Measurements from ENCODE around the gene LRRK2. TPM values are rescaled to one million over a fixed set of nuclear protein-coding genes. Genes with fewer than 3 reads are reported as not detected.

Gene LRRK2
- total and polyA plus RNA-seq, 10 of the 15 experiments (the other 5 are each of a cell fraction or from before 2014, with no cell fraction given), result 0.80 to 32.6 (median 1.4) TPM

DNA sequence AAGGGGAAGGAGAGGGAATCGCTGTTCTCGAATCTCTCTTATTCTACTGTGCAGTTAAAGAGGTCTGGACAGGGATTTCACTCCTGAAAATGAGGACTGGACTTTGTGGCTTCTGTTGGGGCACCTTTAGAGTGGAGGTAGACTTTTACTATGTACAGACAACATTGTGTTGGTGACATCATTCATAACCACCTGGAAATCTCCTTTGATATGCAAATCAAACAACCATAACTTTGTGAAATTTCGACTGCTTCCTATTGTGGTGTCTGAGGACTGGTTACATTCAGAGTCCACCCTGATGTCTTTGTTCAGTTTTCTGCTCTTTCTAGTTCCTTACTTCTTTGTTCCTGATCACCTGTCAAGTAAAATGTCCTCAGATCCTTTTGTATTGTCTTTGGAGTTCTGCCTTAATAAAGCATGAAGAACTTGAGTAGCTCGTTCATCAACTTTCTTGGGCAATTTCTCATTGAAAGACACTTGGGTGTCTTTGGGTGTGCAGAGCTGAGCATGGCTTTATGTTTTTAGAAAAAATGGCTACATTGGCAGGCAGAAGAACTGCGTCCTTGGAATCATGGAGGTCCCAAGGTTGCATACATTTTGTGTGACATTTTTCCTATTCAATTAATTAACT lies 29.8 kb downstream of the LRRK2 start (continued):
- TF ChIP-seq, protein P1, sequence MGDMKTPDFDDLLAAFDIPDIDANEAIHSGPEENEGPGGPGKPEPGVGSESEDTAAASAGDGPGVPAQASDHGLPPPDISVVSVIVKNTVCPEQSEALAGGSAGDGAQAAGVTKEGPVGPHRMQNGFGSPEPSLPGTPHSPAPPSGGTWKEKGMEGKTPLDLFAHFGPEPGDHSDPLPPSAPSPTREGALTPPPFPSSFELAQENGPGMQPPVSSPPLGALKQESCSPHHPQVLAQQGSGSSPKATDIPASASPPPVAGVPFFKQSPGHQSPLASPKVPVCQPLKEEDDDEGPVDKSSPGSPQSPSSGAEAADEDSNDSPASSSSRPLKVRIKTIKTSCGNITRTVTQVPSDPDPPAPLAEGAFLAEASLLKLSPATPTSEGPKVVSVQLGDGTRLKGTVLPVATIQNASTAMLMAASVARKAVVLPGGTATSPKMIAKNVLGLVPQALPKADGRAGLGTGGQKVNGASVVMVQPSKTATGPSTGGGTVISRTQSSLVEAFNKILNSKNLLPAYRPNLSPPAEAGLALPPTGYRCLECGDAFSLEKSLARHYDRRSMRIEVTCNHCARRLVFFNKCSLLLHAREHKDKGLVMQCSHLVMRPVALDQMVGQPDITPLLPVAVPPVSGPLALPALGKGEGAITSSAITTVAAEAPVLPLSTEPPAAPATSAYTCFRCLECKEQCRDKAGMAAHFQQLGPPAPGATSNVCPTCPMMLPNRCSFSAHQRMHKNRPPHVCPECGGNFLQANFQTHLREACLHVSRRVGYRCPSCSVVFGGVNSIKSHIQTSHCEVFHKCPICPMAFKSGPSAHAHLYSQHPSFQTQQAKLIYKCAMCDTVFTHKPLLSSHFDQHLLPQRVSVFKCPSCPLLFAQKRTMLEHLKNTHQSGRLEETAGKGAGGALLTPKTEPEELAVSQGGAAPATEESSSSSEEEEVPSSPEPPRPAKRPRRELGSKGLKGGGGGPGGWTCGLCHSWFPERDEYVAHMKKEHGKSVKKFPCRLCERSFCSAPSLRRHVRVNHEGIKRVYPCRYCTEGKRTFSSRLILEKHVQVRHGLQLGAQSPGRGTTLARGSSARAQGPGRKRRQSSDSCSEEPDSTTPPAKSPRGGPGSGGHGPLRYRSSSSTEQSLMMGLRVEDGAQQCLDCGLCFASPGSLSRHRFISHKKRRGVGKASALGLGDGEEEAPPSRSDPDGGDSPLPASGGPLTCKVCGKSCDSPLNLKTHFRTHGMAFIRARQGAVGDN (IDR thresholded peaks at IDR 0.05), result no peak
- TF ChIP-seq NFYB (IDR thresholded peaks at IDR 0.05; ENCODE audit: insufficient read depth, low read depth, low read length) (no peak), CREM (IDR thresholded peaks at IDR 0.05; ENCODE audit: low read depth) (no peak), NFXL1 (IDR thresholded peaks at IDR 0.05; ENCODE audit: borderline replicate concordance) (no peak), SMAD1 (IDR thresholded peaks at IDR 0.05; ENCODE audit: low read depth, partially characterized antibody) (no peak), PAX5 (IDR thresholded peaks at IDR 0.05; ENCODE audit: borderline replicate concordance, low read depth, low read length) (no peak), ZNF207 (IDR thresholded peaks at IDR 0.05; ENCODE audit: borderline replicate concordance) (no peak)
- TF ChIP-seq, protein P2, sequence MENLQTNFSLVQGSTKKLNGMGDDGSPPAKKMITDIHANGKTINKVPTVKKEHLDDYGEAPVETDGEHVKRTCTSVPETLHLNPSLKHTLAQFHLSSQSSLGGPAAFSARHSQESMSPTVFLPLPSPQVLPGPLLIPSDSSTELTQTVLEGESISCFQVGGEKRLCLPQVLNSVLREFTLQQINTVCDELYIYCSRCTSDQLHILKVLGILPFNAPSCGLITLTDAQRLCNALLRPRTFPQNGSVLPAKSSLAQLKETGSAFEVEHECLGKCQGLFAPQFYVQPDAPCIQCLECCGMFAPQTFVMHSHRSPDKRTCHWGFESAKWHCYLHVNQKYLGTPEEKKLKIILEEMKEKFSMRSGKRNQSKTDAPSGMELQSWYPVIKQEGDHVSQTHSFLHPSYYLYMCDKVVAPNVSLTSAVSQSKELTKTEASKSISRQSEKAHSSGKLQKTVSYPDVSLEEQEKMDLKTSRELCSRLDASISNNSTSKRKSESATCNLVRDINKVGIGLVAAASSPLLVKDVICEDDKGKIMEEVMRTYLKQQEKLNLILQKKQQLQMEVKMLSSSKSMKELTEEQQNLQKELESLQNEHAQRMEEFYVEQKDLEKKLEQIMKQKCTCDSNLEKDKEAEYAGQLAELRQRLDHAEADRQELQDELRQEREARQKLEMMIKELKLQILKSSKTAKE (IDR thresholded peaks at IDR 0.05; ENCODE audit: low read depth, poor library complexity, severe bottlenecking), result no peak
- TF ChIP-seq, protein P3, sequence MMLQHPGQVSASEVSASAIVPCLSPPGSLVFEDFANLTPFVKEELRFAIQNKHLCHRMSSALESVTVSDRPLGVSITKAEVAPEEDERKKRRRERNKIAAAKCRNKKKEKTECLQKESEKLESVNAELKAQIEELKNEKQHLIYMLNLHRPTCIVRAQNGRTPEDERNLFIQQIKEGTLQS (IDR thresholded peaks at IDR 0.05; ENCODE audit: borderline replicate concordance, extremely low read depth, low read depth, low read length), result no peak
